GM19240 (cell line): ENCODE results near the gene RAMP2.
"Not testable (repeated sequence)": the region's sequence is repeated elsewhere in the genome, so short reads cannot be mapped to it uniquely, and the experiment has no call there.

ENCODE experiments used
- DNase-seq: peaks from one replicate; pipeline ENCODE4 v3.0.0; 2011; ENCODE audit warnings: low spot score; ENCODE audit not compliant: insufficient read length

The RAMP2 gene, protein sequence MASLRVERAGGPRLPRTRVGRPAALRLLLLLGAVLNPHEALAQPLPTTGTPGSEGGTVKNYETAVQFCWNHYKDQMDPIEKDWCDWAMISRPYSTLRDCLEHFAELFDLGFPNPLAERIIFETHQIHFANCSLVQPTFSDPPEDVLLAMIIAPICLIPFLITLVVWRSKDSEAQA

DNA sequence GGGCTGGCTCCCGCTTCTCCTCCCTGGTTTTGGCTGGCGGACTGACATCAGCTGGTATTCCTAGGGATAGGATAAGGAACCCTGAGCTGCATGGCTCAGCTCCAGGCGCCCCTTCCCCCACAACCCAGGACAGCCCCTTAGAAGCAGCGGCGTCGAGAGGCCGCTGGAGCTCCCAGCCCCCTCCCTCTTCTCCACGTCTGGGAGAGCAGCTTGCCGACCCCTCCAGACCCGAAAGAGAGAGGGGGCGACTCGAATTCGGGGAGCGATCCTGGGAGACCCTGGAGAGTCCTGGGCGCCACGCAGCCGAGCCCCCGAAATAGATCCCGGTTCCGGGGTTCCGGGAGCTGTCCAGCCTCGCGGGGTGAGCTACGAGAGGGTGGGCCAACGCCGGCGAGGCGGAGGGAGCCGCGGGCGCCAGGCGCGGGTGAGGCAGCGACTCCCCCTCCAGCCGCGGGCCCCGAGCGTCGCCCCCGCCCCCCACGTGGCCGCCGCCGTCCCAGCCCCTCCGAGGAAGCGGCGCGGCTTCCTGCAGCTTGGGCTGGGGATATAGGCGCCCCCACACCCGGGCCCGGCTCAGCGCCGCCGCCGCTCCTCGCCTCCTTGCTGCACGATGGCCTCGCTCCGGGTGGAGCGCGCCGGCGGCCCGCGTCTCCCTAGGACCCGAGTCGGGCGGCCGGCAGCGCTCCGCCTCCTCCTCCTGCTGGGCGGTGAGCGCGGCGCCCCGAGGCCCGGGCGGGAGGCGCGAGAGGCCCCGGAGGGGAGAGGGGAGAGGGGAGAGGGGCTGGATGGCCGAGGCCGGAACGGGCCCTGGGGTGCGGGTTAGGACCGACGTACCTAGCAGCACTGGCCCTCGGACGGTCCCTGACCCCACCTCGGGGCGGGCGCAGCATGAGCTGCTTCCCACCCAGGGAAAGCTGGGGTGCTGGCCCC lies at the start of gene RAMP2:
Gene RAMP2 (plus strand): TSS at position 576 of the 930 bp plus-strand sequence. CDS start 35 bp downstream, at position 611.
- DNase-seq: no peak

DNA sequence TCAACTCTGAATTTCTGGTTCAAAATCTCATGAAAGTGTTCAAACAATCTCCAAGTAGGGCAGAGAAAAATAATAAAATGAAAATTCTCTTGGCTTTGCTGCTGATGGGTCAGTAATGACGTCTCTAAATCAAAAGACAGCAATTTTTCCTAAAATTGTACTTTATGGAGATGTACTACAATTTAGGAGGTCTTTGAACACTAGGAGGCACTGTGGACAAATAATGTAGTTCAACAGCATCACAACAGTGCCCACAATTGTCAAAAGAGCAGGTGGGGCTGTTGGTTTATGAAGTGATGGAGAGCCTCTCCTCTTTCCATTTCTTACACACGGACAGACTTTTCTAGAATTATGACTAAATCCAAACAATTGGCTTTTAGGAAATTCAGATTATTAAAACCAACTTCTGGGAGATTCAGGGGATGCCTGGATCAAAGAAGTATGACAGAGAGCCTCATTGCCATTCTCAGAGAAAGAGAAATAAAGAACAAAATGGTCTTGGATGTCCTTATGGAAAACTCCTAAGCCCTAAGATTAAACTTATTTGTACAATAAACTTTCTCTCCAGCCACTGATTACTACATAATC lies 39.9 kb upstream of the RAMP2 start:
- DNase-seq: peak; percentile 45

DNA sequence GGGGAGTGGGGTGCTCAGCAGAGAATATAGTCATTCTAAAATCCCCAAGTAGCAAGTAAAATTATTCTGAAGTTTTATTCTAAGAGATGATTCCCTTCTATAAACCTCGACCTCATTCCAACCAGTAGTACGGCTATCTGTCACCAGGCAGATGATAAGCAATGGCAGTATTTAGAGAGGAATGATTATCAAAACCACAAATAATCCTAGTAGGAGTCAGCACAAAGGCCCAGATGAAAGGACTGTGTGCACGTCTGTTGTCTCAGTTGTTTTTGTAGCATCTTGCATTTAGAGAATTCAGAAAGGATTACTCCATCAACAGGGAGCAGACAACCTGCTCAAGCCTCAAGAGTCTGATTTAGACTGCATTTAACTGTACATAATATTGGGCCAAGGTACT lies 37.4 kb upstream of the RAMP2 start:
- no peak for DNase-seq

GRCh38 chr17:42725143-42725542 lies 35.9 kb upstream of the RAMP2 start:
- no peak for DNase-seq

- no peak for DNase-seq
Observed at GRCh38 chr17:42740699-42741098, 20.3 kb upstream of the RAMP2 start.

DNA sequence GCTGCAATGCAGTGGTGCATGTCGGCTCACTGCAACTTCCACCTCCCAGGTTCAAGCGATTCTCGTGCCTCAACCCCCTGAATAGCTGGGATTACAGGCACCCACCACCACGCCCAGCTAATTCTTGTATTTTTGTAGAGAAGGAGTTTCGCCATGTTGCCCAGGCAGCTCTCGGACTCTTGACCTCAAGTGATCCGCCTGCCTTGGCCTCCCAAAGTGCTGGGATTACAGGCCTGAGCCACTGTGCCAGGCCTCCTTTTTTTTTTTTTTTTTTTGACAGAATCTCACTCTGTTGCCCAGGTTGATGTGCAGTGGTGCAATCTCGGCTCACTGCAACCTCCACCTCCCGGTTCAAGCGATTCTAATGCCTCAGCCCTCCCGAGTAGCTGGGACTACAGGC lies 18.1 kb upstream of the RAMP2 start:
- DNase-seq: not testable (repeated sequence)

DNA sequence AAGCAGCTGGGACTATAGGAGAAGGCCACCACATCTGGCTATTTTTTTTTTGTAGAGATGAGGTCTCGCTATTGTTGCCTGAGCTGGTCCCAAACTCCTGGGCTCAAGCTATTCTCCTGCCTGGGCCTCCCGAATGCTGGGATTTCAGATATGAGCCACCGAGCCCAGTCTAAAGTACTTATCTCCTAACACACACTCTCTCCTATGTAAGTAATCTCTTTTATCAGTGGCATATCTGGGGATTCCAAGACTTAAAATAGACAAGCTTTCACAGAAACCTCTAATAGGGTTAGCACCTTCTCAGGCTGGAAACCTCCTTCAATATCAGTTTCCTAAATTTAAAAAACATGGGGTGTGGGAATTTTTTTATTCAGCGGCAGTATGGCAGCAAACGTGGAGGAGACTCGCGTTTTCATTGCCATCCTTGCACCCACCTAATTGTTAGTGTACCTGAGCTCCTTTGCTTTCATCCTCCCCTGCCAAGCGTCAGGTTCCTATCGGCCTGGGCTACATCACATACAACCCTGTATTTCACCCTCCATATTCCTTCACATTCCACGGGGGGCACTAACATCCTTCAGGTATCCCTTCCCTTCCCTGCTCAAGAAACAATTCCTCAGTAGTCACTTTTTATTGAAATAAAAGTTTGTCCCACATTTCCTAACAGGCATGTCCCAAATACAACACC lies 17.3 kb upstream of the RAMP2 start:
- no peak for DNase-seq

DNA sequence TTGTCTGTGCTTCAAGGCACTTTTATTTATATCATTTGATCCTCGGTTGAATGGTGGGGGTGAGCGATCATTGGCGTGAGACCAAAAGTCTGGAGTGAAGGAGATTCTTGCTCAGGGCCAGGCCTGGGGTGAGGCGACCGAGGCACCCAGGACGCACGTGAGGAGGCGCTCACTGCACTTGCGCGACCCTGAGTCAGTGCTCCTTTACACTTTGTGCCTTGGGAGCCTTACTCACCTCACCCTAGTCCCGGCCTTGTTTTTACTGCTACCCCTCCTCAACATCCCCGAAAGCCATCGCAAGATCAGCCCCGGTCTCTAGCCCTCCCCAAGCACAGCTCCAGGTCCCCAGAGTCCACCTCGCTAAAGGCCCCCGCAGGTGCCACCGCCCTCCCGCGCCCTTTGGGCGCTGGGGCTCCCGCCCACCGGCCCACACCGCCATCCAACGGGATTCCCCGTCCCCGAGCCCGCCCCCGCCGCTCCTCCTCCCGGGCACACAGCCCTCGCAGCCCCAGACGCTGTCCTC lies 16.7 kb upstream of the RAMP2 start:
- peak; percentile 56 for DNase-seq

DNA sequence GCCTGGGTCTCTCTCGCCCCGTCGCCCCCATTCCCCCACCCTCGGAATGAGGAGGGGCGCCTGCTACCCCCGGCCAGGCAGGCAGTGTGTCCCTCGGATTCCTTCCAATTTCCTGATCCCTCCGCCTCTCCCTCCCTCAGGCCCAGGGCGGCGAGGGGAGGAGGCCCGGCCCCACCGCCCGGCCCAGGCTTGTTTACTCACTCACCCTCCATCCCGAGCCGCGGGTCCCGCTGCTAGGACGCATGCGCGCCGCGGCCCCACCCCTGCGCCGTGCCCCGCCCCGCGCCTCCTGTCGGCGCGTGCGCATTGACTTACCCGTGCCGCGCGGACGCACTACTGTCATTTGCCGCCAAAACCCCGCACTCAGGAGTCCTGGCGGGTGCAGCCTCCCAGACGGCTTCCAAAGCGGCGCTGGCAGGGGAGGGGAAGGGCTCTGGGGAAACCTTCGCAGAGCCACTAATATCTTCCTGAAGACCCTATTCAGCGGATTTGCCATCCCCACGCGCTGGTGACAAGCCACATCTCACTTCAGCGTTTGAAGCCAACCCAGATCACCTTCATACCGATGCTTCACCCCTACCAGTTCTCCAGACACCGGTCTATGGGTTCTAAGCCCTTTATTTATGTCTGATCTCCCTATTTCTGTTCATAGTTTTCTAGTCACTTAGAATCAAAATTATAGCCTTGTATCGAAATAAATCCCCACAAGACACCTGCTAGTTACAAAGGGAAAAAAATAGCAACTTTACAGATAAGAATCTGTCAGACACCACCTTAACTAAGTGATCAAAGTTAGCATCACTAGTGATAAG lies 16.0 kb upstream of the RAMP2 start, which contains the start of gene EZH1:
Gene EZH1 (minus strand): TSS at position 235 of the 812 bp plus-strand sequence. CDS start 16,099 bp downstream, outside the sequence.
- DNase-seq: peak; percentile 98

- DNase-seq: no peak
Observed at GRCh38 chr17:42748202-42748907, 12.7 kb upstream of the RAMP2 start.

DNA sequence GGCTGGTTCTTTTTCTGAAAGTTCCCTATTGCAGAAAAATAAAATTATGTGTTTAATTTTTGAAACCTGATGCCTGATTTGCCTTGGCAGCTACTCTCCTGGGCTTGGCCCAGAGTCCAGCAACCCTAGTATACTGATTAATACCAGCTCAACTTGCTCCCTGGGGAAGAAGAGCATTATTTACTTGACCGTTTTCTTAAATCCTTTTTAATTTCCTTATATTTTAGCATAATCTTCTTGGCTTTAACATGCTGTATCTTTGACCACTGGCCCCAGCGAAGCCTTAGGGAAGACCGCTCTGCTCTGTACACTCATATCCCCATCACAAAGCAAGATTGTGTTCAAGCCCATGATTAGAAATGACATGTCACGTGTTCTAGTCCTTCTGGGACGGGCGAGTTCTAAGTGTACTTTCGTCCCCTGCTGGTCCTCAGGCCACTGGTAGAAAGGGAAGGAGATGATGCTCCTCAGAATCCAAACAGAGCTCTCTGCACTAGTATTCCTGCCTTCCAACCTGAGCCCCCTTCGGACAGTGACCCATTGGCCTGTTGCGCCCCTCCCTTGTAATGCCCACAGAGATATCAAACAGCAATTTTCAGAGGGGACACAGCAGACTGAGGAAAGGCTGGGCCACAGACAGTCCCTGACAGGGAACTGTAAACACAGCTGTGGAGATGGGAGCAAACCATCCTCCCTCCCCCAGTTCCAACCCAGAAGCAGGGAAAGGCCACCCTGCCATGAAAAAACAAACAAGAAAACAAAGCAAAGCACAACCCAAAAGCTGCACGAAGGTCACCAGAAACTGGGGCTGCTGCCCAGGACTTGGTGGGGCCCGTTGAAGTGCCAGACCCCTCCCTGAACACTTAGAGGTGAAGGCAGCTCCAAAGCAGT lies 11.9 kb upstream of the RAMP2 start:
- DNase-seq: no peak

DNA sequence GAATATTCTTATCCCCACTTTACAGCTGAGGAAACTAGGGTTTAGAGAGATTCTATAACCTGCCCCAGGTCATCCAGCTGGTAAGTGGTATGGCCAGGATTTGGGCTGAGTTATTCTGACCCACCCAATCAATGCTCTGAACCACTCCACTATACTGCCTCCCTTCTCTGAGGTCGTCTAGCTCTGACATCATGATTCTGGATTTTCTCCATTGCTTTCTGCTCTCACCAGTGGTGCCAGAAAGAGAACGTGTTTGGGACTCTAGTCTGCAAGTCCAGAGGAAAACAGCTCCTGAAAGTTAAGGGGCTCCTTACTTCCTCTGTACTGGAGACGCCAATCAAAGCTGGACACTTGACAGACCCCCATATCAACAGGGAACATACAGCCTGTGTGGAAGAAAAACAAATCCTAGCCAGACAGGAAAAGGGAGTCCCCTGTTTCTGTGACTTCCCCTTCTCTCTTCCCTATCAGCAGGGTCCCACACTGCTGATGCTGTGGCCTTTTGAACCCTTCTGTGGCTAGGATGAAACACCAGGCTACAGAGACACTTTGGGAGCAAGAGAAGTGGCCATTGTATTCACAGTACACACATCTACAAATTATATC lies 10.2 kb upstream of the RAMP2 start:
- no peak for DNase-seq

- DNase-seq: no peak
Observed at GRCh38 chr17:42751628-42752027, 9.4 kb upstream of the RAMP2 start.

DNA sequence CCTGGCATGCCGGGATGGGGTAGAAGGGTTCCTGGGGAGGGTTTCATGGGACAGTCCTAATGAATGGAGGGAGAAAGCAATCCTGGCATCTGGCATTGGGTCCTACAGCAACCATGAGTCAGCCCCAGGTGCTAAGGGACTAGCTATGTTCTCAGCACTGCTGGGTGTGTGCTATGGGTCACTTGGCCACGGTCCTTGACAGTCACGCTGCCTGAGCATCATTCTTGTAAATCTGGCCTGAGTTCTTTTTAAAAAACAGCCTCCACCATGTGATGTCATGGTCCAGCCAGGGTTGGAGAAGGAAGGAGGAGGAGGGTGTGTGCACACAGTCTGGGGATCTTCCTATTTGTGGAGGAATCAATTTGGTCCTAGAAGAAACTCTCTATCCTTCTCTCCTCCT lies 6.2 kb upstream of the RAMP2 start:
- DNase-seq: no peak

GRCh38 chr17:42759982-42760651 lies 910 bp upstream of the RAMP2 start:
- DNase-seq: no peak

DNA sequence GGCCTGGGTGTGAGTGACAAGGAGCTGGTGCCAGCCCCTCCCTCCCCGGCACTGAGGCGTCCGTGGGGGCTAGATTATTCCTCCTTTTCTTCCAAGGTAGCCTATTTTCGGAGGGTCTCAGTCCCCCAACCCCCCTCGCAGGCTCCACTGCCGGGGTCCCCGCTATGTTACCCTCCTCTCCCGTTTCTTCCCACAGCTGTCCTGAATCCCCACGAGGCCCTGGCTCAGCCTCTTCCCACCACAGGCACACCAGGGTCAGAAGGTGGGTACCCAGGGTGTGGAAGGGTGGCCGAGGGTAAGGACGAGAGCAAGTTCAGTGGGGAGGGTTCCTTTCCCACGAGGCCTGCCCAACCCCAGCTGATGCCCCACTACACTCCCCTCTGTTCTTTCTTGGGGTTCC lies 611 bp downstream of the RAMP2 start:
- DNase-seq: no peak

DNA sequence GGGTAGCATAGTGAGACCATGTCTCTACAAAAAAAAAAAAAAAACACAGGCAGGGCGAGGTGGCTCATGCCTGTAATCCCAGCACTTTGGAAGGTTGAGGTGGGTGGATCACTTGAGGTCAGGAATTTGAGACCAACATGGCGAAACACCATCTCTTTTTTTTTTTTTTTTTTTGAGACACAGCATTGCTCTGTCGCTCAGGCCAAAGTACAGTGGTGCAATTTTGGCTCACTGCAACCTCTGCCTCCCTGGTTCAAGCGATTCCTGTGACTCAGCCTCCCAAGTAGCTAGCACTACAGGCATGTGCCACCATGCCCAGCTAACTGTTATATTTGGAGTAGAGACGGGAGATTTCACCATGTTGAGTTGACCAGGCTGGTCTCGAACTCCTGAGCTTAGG lies 5.1 kb downstream of the RAMP2 start:
- no peak for DNase-seq

DNA sequence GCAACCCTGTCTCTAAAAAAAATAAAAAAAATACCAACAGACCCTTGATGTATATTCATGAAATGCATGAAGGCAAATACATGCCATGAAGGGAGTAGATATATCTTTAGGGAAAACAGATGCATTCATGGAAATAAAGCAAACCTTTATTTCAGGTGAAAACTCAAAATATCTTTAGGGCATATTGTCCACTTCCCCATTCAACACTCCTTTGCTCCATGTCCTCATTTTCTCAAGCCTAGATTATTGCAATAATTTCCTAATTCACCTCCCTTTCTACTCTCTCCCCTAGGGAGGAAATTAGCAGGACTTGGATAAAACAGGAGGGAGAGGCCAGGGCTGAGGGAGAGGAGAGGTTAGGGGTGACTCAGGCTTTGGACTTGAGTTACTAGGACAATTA lies 6.5 kb downstream of the RAMP2 start:
- DNase-seq: no peak
